Mononuclear cell (primary cell): Measurements from ENCODE around the gene ST6GALNAC1. TPM values are rescaled to one million over a fixed set of nuclear protein-coding genes. Genes with fewer than 3 reads are reported as not detected.

Source experiments
- H3K27me3 ChIP-seq: 2 replicates; pipeline ENCODE4 v1.6.0; 2011; ENCODE audit warnings: low read length, control low read depth; ENCODE audit not compliant: insufficient read depth
- H3K4me1 ChIP-seq: 2 replicates; pipeline ENCODE4 v1.5.1; 2011; ENCODE audit warnings: mild to moderate bottlenecking, low read length, control low read depth; ENCODE audit not compliant: insufficient read depth
- H3K4me3 ChIP-seq: 2 replicates; pipeline ENCODE4 v1.5.1; 2011; ENCODE audit warnings: mild to moderate bottlenecking, low read length, moderate library complexity
- H3K9me3 ChIP-seq: 2 replicates; pipeline ENCODE4 v1.5.1; 2011; ENCODE audit warnings: low read depth, mild to moderate bottlenecking, control low read depth, low read length
- total RNA-seq: library from RNA; depleted of rRNA; stranded (reverse); fragments of >200 nt; gene quantifications from one replicate; pipeline ENCODE4 v1.2.3, GENCODE V29; 2012

ST6GALNAC1 gene
- total RNA-seq, 1 donor, result 4.0 TPM

DNA sequence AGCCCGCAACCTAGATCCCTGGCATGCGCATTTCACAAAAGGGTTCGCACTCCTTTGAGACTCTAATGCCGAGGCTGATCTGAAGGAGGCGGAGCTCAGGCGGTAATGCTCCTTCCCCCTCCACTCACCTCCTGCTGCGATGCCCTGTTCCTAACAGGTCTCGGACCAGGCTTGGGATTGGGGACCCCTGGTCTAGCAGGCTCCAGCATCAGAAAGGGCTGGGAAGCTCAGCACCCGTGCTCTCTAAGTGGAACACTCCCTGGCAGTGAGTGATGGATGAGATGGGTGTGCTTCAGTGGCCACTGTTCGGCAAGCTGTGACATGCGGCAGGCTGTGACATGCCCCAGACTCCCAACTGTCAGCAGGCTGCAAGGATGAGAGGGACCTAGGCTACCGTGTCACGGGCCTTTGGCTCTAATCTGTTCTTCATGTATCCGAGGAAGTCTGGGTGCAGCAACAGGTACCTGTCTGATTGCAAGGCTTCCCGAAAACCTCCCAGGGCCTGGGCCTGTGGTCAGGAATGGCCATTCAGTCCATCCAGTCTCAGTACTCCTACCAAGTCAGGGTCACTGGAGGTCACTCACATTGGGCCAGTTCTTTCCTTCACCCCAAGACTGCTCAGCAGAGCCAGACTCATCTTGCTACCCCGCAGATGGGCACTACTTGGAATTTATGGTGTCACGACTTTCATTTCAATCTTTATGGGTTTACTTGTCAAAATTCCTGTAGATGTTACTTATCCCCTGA, 56.6 kb downstream of the ST6GALNAC1 start:
- Histone ChIP-seq H3K4me1 (peaks cover 23% of the 10 kb centered on the region), H3K4me3 (no peak overlapping the region), H3K9me3 (no peaks in the 10 kb centered on the region), H3K27me3 (peaks cover 28% of the 10 kb centered on the region)

DNA sequence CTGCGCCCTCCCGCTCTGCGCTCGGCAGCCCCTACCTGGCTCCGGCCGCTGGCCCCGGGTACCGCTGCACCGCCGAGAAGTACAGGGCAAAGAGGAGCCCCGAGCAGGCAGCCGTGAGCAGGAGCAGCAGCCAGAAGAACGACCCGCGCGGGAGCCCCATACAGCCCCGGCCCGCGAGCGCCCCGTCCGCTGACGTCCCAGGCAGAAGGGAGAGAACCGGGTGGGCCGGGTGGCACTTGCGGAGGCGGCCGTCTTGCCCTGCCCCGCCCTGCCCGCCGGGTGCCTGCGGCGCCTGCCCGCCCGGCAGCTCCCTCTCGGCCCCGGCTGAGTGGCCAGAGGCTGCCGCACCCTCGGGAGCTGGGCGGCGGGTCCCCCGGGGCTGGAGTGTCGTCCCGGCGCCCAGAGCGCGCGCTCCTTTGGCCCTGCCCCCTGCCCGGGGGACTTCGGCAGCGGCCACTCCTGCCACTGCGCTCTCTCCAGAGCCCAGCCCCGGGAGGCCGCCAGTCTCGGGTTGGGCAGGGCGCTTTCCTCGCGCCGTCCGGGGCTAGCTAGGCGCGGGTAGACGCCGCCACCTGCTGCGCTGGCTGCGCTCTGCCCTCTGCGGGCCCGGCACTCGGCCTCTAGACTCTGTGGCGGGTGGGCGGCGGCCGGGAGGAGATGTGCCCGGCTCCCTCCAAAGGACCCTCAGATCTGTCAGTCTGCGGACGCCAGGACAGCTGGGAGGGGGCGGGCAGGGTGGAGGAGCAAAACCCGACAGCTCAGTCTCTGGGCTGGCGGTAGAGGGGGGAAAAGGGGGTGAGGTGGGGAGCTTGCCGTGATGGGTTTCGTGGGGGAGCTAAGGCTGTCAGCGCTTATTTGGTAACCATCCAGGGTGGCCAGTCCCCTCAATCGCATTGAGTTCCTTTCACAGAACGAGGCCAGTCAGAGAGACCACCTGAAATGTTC, 57.6 kb downstream of the ST6GALNAC1 start, which contains the start of gene ST6GALNAC2:
Gene ST6GALNAC2, minus strand, starts transcription at position 212 of the 945 bp plus-strand sequence. Its CDS starts 52 bp downstream, at position 160.
- Histone ChIP-seq H3K4me1 (peaks cover 23% of the 10 kb centered on the region), H3K9me3 (no peaks in the 10 kb centered on the region), H3K4me3 (peak within 1 kb of the TSS; percentile 48), H3K27me3 (peaks cover 28% of the 10 kb centered on the region)

DNA sequence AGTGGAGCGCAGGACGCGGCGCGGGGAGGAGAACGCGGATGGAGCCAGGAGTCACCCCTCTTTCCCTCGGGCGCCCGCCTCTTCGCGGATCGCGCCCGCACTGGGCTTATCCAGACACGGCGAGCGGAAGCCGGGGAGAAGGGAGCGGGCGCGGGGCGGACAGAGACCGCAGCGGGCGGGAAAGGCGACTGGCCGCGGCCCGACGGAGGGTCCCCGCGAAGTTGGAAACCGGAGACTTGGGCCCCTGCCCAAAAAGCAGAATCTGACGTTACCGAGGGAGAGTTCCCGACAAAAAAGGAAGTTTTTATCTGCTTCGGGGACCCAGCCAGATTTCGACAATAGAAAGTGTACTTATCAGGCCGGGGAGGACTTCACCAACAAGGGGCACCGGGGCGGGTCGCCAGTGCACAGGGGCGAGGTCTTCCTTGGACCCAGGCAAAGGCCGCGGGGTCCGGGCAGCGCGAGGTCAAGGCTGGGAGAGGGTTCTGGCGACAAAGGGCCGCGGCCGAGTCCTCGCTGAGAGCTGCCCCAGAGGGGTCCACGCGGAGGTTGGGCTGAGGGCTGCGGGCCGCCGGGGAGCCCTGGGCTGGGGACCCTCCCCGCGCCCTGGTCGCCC, 58.4 kb downstream of the ST6GALNAC1 start:
- Histone ChIP-seq H3K4me3 (peak overlapping the region; percentile 48), H3K27me3 (peaks cover 28% of the 10 kb centered on the region), H3K9me3 (no peaks in the 10 kb centered on the region), H3K4me1 (peaks cover 23% of the 10 kb centered on the region)

DNA sequence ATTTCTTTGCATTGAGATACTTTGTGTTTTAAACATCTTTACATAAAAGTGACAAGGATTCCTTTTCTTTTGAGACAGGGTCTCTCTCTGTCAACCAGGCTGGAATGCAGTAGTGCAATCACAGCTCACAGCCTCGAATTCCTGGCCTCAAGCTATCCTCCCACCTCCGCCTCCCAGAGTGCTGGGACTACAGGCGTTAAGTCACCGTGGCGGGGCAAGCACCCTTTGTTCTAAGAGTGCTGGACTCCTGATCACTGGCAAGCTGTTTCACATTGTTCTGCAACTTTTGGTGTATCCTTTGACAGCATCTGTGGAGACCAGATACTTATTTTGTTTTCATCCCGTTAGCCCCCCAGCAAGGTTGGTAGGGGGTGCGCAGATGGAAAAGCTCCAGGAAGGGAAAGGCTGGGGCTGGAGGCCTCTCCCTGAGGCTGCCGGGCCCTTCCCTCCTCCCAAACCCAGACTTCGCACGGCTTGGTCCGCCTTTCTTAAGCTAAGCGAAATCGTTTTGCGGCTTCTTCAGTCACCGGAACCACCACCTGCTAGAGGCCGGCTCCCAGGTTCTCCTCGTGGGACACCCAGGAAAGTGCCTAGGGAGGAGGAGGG, 59.0 kb downstream of the ST6GALNAC1 start:
- H3K27me3 ChIP-seq, result peaks cover 28% of the 10 kb centered on the region
- H3K9me3 ChIP-seq, result no peaks in the 10 kb centered on the region
- peak overlapping the region; percentile 48 for H3K4me3 ChIP-seq
- peaks cover 26% of the 10 kb centered on the region for H3K4me1 ChIP-seq

DNA sequence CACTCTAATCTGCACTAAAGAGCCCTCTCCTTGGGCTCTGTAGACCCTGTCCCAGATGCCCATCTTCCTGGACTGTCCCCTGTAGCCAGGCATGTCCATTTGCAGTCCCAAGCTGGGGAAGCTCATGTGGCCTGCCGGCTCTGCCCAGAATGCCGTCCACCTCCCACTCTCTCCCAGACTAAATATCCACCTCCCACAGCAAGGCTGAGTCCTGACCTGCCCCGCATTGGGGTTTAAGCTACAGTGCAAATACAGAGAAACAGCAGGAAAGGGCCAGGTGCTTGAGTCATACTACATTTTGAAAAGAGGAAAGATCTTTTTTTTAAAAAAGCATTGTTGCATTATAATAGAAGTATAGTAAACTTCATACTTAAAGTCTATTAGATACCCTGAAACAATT, 60.9 kb downstream of the ST6GALNAC1 start:
- H3K4me3 ChIP-seq, result no peak overlapping the region
- peaks cover 31% of the 10 kb centered on the region for H3K4me1 ChIP-seq
- no peaks in the 10 kb centered on the region for H3K9me3 ChIP-seq
- peaks cover 17% of the 10 kb centered on the region for H3K27me3 ChIP-seq

DNA sequence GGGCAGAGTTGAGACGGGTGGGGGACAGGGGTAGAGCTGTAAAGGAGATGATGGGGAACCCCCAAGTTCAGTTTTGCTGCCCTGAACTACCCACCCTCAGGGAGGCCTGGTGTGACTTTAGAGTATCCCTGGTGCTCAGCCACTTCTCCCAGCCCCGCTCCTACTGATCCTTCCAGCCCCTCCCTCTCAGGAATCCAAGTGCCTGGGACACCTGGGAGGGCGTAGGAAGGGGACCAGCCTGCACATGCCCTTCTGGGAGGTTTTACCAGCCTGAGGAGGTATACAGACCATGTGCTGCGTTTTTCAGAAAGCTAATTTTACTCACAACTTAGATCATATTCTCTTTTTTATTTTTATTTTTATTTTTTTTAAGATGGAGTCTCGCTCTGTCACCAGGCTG, 62.0 kb downstream of the ST6GALNAC1 start:
- H3K4me1 ChIP-seq, result peaks cover 27% of the 10 kb centered on the region
- no peak overlapping the region for H3K4me3 ChIP-seq
- no peaks in the 10 kb centered on the region for H3K9me3 ChIP-seq
- H3K27me3 ChIP-seq, result peaks cover 9% of the 10 kb centered on the region

DNA sequence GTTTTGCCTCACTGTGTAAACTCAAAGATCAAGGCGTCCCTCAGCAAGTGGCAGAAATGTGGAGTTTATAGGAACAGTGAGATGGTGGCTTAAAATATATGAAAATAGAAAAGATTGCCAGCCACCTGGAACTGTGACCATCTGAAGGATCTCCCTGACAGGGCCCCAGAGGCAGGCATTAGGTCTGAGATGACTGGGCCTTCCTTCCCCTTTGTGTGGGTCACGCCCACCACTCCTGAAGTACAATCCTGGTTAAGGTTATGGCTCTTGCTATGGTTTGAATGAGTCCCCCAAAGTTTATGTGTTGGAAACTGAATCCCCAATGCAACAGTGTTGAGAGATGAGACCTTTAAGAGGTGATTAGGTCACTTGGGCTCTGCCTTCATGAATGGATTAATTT, 64.3 kb downstream of the ST6GALNAC1 start:
- Histone ChIP-seq H3K4me1 (peaks cover 7% of the 10 kb centered on the region), H3K4me3 (no peak overlapping the region), H3K9me3 (no peaks in the 10 kb centered on the region), H3K27me3 (peaks cover 2% of the 10 kb centered on the region)

DNA sequence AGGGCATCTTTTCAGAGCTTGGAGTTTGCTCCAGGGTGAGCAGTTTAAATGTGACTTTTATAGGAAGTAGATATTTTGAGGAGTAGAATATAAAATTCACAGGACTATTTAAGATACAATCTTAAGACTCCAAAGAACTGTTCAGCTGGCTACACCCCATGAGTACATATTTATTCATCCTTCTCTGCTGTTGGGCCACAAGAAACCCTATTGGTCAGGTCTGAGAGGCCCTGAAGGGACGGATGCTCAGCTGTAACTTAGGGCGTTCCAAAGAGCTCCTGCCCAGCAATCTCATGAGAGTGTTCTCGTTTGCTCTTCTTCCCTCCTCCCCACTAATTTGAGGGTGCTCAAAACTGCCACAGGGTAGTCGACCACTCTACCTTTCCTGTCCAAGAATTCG, 65.2 kb downstream of the ST6GALNAC1 start:
- Histone ChIP-seq H3K4me1 (peaks cover 7% of the 10 kb centered on the region), H3K4me3 (no peak overlapping the region), H3K9me3 (no peaks in the 10 kb centered on the region)

DNA sequence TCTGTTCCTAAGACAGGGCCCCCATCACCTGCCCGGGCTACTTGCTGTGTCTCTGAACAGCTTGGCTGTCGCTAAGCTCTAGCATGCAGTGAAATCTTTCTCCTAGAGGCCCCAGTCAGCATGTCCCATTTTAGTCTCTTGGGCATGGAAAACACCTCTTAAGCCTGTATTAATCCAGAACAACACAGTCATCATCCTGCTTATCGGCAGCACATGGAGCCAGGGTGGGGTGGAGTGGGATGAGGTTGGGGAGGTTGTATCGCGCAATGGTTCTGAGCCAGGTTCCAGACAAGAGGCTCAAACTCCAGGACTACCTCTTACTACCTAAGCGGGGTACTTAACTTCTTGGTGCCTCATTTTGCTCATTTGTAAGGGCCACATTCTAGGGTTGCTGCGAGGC, 65.7 kb downstream of the ST6GALNAC1 start:
- peaks cover 7% of the 10 kb centered on the region for H3K4me1 ChIP-seq
- H3K4me3 ChIP-seq, result no peak overlapping the region
- no peaks in the 10 kb centered on the region for H3K9me3 ChIP-seq
- no peaks in the 10 kb centered on the region for H3K27me3 ChIP-seq

More for the DNA sequence above, 65.2 kb downstream of the ST6GALNAC1 start:
- H3K27me3 ChIP-seq, result no peaks in the 10 kb centered on the region

DNA sequence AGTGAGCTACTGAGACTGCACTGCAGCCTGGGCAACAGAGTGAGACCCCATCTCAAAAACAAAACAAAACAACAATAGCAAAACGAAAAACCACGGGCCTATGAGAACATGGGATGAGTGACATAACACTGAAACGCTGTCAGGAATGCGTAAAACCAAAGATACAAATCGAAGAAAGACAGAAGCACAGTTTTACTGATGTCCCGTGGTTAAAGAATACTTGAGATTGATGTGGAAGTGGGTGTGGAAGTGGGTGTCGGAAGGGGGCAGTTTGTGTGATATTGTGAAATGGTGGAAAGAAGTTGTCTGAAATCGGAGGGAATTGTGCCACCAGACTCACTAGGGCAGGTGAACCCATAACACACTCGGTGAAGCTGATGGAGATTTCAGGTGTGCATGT, 67.4 kb downstream of the ST6GALNAC1 start:
- Histone ChIP-seq H3K4me1 (peaks cover 7% of the 10 kb centered on the region), H3K27me3 (no peaks in the 10 kb centered on the region), H3K4me3 (no peak overlapping the region), H3K9me3 (no peaks in the 10 kb centered on the region)

DNA sequence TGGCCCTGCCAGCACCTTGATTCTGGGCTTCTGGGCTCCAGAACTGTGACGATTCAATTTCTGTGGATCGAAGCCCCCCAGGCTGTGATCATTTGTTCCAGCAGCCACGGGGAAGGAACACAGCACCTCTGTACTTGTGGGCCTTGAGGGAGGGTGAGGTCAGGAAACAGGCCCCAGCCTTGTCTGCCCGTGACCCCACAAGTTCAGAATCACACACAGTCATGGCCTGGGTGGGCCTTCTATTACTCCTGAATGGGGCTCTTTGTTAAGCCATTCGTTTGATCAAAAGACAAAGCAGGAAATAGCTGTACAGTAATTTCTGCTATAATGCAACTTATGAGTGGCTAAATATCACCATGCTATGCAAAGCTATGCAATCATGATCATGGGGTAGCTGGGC, 68.0 kb downstream of the ST6GALNAC1 start:
- H3K4me3 ChIP-seq, result no peak overlapping the region
- H3K4me1 ChIP-seq, result peaks cover 7% of the 10 kb centered on the region
- no peaks in the 10 kb centered on the region for H3K27me3 ChIP-seq
- H3K9me3 ChIP-seq, result no peaks in the 10 kb centered on the region

Other genes starting within 250 kb of the ST6GALNAC1 start
- 15.2 TPM for gene UBE2O, start 190.6 kb downstream of the ST6GALNAC1 start, total RNA-seq
- gene AANAT, start 176.2 kb downstream of the ST6GALNAC1 start, total RNA-seq, result not detected
- 62.1 TPM for gene RHBDF2, start 142.3 kb downstream of the ST6GALNAC1 start, total RNA-seq
- gene CYGB, start 106.0 kb downstream of the ST6GALNAC1 start, total RNA-seq, result 0.21 TPM
- gene PRCD, start 103.7 kb downstream of the ST6GALNAC1 start, total RNA-seq, result 0.73 TPM
- 2.3 TPM for gene ST6GALNAC2, start 57.9 kb downstream of the ST6GALNAC1 start, total RNA-seq
- 10.3 TPM for gene MXRA7, start 67.2 kb upstream of the ST6GALNAC1 start, total RNA-seq
- 48.5 TPM for gene JMJD6, start 82.8 kb upstream of the ST6GALNAC1 start, total RNA-seq
- 26.3 TPM for gene METTL23, start 83.1 kb upstream of the ST6GALNAC1 start, total RNA-seq
- 288 TPM for gene SRSF2, start 93.6 kb upstream of the ST6GALNAC1 start, total RNA-seq
- gene MFSD11, start 94.4 kb upstream of the ST6GALNAC1 start, total RNA-seq, result 28.2 TPM
- 0.42 TPM for gene MGAT5B, start 224.6 kb upstream of the ST6GALNAC1 start, total RNA-seq